ENCODE measurements around the gene MICAL2. TPM values are rescaled to one million over a fixed set of nuclear protein-coding genes. Genes with fewer than 3 reads are reported as not detected.
A peak's percentile ranks its signal among the peaks of the same experiment; 100 is the strongest.

MICAL2 gene
- total and polyA plus RNA-seq, 3 donors from 2014 or later, result 224 to 461 (median 401) TPM

DNA sequence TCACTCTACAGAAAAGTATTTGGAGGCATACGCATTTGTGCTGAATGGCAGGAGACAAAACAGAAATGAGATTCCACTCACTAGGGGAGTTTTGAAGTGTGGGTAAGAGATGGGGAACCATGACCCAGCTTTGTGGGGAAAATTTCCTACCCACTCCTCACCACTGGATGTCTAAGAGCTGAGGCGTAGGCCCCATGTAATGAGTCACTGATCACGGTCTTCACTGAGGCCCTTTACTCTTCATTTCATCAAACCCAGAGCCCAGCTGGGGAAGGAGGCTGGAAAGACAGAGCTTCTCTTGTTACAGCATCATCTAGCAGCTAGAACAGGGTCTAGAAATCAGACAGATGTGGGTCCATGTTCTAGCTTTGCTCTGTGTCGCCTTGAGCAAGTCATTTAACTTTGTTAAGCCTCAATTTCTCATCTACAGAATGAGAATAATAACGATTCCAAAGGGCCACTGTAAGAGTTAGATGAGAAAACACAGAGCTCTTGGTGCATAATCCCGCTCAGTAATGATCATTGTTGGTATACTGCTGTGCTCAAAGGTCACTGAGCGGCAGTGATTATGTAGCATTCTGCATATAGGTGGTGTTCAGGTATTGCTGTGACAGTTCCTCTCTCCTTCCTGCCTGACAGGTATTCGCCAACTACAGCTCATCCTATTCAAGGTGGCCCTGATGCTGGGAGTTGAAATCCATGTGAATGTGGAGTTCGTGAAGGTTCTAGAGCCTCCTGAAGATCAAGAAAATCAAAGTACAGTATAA is 97.2 kb downstream of the MICAL2 start:
- no peak for TF ChIP-seq POLR2A (IDR thresholded peaks at IDR 0.05)
- TF ChIP-seq, protein P1, sequence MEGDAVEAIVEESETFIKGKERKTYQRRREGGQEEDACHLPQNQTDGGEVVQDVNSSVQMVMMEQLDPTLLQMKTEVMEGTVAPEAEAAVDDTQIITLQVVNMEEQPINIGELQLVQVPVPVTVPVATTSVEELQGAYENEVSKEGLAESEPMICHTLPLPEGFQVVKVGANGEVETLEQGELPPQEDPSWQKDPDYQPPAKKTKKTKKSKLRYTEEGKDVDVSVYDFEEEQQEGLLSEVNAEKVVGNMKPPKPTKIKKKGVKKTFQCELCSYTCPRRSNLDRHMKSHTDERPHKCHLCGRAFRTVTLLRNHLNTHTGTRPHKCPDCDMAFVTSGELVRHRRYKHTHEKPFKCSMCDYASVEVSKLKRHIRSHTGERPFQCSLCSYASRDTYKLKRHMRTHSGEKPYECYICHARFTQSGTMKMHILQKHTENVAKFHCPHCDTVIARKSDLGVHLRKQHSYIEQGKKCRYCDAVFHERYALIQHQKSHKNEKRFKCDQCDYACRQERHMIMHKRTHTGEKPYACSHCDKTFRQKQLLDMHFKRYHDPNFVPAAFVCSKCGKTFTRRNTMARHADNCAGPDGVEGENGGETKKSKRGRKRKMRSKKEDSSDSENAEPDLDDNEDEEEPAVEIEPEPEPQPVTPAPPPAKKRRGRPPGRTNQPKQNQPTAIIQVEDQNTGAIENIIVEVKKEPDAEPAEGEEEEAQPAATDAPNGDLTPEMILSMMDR (IDR thresholded peaks at IDR 0.05), result no peak
- Histone ChIP-seq H3K9me3 (no peaks in the 10 kb centered on the region), H3K36me3 (ENCODE audit: low read depth, missing control alignments) (no peaks in the 10 kb centered on the region), H3K4me3 (no peak overlapping the region), H3K27ac (peak overlapping the region in 1 of 2 donors; percentile 2), H3K4me1 (no peaks in the 10 kb centered on the region), H3K27me3 (no peaks in the 10 kb centered on the region)
- 83 to 96% methylated on average over 9 of the region's 9 CpGs for WGBS, 2 donors
- intact Hi-C loops (cut with DNase I; ENCODE audit: low total_unique reads), result no loop called here
- DNase-seq, result no peak

DNA sequence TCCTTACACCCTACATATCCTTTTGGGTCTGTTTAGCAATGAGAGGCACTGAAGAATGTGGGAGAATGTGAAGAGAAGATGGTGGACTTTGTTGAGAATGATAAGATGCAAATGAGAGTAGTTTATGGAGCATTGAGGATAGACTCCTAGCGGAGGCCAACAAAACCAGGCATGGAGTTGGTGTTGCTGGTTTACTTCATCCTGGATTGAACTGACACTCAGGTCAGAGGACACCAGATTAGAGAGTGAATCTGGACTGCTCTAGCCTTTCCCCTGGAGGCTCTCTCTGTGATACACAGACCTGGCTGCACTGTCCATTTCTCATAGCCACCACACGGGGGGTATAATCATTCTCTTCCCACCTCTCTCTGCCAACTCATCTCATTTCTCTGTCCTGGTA is 98.7 kb downstream of the MICAL2 start:
- Histone ChIP-seq H3K4me1 (no peaks in the 10 kb centered on the region), H3K9me3 (no peaks in the 10 kb centered on the region), H3K27ac (no peak overlapping the region), H3K27me3 (no peaks in the 10 kb centered on the region), H3K4me3 (no peak overlapping the region), H3K36me3 (ENCODE audit: low read depth, missing control alignments) (no peaks in the 10 kb centered on the region)
- DNase-seq, result no peak
- intact Hi-C loops (cut with DNase I; ENCODE audit: low total_unique reads), result no loop called here
- whole genome bisulfite sequencing, 2 donors, result 86 to 90% methylated on average over 2 of the region's 2 CpGs
- TF ChIP-seq, protein P1 (IDR thresholded peaks at IDR 0.05), result no peak
- TF ChIP-seq POLR2A (IDR thresholded peaks at IDR 0.05), result no peak

DNA sequence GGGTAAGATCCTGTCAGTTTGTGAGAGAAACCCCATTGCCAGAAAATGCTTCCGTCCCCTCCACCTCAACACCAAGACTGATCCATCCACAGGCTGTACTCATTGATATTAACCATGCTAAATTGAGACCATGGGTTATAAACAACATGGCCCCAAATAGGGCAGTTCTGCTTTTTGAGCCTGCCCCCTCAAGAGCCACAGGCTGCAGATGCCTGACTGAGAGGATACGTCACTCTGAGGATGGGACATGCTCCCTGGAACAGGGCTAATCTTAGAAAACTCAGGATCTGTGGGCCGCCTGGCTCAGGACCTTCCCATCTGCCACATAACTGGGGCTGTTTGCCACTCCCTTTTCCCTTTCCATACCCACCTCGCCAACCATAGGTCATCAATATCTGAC is 99.8 kb downstream of the MICAL2 start:
- H3K27ac ChIP-seq, result no peak overlapping the region

DNA sequence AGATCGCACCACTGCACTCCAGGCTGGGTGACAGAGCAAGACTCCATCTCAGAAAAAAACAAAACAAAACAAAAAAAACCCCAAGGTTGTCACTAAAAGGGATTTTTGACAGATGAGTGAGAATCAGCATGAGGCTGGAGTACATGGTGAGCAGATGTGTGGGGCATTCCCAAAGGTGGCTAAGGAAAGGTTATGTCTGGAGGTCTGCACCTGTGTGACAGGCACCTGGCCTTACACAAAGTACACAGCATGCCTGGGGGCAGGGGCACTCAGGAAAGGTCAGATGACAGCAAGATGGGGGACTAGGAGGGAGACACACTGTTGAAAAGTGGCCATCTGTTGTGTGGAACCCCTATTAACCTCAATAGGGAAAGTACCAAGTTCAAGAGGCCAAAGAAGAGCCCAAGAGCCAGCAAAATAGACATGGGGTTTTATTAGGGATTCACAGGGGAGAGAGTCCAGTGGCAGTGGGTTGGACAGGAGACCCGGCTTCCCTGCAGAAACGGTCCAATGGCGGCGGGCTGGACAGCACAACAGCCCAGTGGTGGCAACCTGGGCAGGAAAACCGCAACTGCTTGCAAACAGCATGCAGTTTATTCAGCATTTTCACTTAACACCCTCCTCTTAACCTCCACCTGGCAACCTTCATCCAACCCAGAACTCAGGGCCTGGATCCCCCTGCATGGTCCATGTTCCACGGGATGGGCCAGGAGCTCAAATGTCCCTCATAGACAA is 101.1 kb downstream of the MICAL2 start:
- Histone ChIP-seq H3K9me3 (no peaks in the 10 kb centered on the region), H3K36me3 (ENCODE audit: low read depth, missing control alignments) (no peaks in the 10 kb centered on the region), H3K27ac (no peak overlapping the region)

More for the DNA sequence above, 99.8 kb downstream of the MICAL2 start:
- TF ChIP-seq POLR2A (IDR thresholded peaks at IDR 0.05), result no peak
- TF ChIP-seq, protein P1 (IDR thresholded peaks at IDR 0.05), result no peak
- no peak for DNase-seq
- Histone ChIP-seq H3K4me1 (no peaks in the 10 kb centered on the region), H3K27me3 (no peaks in the 10 kb centered on the region), H3K9me3 (no peaks in the 10 kb centered on the region), H3K4me3 (no peak overlapping the region), H3K36me3 (ENCODE audit: low read depth, missing control alignments) (no peaks in the 10 kb centered on the region)
- WGBS, 2 donors, result 94 to 98% methylated on average over 4 of the region's 4 CpGs
- intact Hi-C loops (cut with DNase I; ENCODE audit: low total_unique reads), result no loop called here

More for the DNA sequence above, 101.1 kb downstream of the MICAL2 start:
- intact Hi-C loops (cut with DNase I; ENCODE audit: low total_unique reads), result no loop called here
- no peak for DNase-seq
- TF ChIP-seq, protein P1 (IDR thresholded peaks at IDR 0.05), result no peak
- TF ChIP-seq POLR2A (IDR thresholded peaks at IDR 0.05), result no peak
- WGBS, 2 donors, result 95 to 98% methylated on average over 7 of the region's 7 CpGs
- Histone ChIP-seq H3K4me3 (no peak overlapping the region), H3K27me3 (no peaks in the 10 kb centered on the region), H3K4me1 (peaks cover 10% of the 10 kb centered on the region)
